ENCODE data around the gene ANKRD11.

DNA sequence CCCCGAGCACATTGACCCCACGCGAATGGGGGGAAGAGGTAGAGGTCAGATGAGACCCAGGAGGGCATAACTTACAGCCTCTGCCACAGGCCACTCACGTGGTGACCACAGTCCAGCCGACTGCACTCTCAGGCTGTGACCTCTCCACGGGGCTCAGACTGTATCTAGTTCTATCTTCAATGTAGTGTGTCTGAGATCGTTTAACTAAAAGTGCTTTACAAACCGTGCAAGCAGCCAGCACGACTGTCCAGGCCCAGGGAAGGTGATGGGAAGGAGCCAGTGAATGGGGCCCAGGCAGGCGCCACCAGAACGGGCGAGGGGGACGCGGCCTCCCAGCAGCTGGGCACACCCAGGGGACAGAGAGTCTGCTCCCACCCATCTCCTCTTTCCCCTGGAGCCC lies 108.6 kb downstream of the ANKRD11 start:
- TF ChIP-seq, protein P1, sequence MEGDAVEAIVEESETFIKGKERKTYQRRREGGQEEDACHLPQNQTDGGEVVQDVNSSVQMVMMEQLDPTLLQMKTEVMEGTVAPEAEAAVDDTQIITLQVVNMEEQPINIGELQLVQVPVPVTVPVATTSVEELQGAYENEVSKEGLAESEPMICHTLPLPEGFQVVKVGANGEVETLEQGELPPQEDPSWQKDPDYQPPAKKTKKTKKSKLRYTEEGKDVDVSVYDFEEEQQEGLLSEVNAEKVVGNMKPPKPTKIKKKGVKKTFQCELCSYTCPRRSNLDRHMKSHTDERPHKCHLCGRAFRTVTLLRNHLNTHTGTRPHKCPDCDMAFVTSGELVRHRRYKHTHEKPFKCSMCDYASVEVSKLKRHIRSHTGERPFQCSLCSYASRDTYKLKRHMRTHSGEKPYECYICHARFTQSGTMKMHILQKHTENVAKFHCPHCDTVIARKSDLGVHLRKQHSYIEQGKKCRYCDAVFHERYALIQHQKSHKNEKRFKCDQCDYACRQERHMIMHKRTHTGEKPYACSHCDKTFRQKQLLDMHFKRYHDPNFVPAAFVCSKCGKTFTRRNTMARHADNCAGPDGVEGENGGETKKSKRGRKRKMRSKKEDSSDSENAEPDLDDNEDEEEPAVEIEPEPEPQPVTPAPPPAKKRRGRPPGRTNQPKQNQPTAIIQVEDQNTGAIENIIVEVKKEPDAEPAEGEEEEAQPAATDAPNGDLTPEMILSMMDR (IDR thresholded peaks at IDR 0.05; ENCODE audit: low read length) = no peak
- no peak for TF ChIP-seq EZH2phosphoT487 (IDR thresholded peaks at IDR 0.05; ENCODE audit: low read length)

Measured in MM.1S (cell line).